ENCODE data around the gene KCNIP1.

Gene KCNIP1

DNA sequence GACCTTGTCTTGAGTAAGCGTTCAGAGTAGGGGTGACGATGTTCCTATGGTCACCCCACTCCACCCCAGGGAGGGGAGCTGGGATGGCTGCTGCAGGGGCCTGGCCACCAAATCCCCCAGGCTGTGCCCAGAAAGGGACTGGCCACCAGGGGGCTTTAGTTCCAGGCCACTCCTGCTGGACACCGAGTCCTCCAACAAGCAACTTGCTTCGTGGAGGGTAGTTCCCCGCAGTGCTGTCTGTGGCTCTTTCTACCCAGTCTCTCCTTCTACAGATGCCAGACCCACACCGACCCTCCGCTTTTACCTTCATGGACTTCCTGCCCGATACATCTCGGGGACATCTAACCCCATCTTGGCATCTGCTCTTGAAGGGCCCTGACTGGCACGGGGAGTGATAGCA, 244.0 kb downstream of the KCNIP1 start:
- Histone ChIP-seq H2AFZ (ENCODE audit: low read length) (no peak overlapping the region), H3K9ac (ENCODE audit: low read depth, low read length, poor library complexity, severe bottlenecking) (no peak overlapping the region), H3F3A (ENCODE audit: low read depth) (no peaks in the 10 kb centered on the region), H3K9me3 (ENCODE audit: insufficient read depth, low read depth, low read length) (no peaks in the 10 kb centered on the region), H3K36me3 (ENCODE audit: insufficient read depth, low read length) (no peaks in the 10 kb centered on the region), H3K79me2 (ENCODE audit: insufficient read depth, low read length) (no peaks in the 10 kb centered on the region), H3K4me2 (ENCODE audit: low read depth, low read length, poor library complexity, severe bottlenecking) (no peak overlapping the region), H3K9me2 (replicated peaks; ENCODE audit: low read depth, low read length) (no peaks in the 10 kb centered on the region), H4K20me1 (ENCODE audit: insufficient read depth, low read length, poor library complexity, severe bottlenecking) (no peaks in the 10 kb centered on the region), H3K4me3 (ENCODE audit: low read length, poor library complexity, severe bottlenecking) (no peak overlapping the region), H3K4me1 (ENCODE audit: insufficient read depth, low read length, poor library complexity, severe bottlenecking) (no peaks in the 10 kb centered on the region), H3K27me3 (ENCODE audit: insufficient read depth, low read length, poor library complexity, severe bottlenecking) (no peaks in the 10 kb centered on the region)
- no peak for TF ChIP-seq EZH2phosphoT487 (IDR thresholded peaks at IDR 0.05; ENCODE audit: borderline replicate concordance)
- TF ChIP-seq, protein P1, sequence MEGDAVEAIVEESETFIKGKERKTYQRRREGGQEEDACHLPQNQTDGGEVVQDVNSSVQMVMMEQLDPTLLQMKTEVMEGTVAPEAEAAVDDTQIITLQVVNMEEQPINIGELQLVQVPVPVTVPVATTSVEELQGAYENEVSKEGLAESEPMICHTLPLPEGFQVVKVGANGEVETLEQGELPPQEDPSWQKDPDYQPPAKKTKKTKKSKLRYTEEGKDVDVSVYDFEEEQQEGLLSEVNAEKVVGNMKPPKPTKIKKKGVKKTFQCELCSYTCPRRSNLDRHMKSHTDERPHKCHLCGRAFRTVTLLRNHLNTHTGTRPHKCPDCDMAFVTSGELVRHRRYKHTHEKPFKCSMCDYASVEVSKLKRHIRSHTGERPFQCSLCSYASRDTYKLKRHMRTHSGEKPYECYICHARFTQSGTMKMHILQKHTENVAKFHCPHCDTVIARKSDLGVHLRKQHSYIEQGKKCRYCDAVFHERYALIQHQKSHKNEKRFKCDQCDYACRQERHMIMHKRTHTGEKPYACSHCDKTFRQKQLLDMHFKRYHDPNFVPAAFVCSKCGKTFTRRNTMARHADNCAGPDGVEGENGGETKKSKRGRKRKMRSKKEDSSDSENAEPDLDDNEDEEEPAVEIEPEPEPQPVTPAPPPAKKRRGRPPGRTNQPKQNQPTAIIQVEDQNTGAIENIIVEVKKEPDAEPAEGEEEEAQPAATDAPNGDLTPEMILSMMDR (conservative IDR thresholded peaks at IDR 0.05; ENCODE audit: low read length) = no peak

- no peak for TF ChIP-seq EZH2phosphoT487 (IDR thresholded peaks at IDR 0.05; ENCODE audit: borderline replicate concordance)
- TF ChIP-seq, protein P1 (conservative IDR thresholded peaks at IDR 0.05; ENCODE audit: low read length) = no peak
- H2AFZ ChIP-seq (ENCODE audit: low read length) = no peak overlapping the region
- no peaks in the 10 kb centered on the region for H3K79me2 ChIP-seq (ENCODE audit: insufficient read depth, low read length)
- no peaks in the 10 kb centered on the region for H3K36me3 ChIP-seq (ENCODE audit: insufficient read depth, low read length)
- no peak overlapping the region for H3K4me3 ChIP-seq (ENCODE audit: low read length, poor library complexity, severe bottlenecking)
- H3K9ac ChIP-seq (ENCODE audit: low read depth, low read length, poor library complexity, severe bottlenecking) = no peak overlapping the region
- no peaks in the 10 kb centered on the region for H3K9me3 ChIP-seq (ENCODE audit: insufficient read depth, low read depth, low read length)
- H3F3A ChIP-seq (ENCODE audit: low read depth) = no peaks in the 10 kb centered on the region
- no peaks in the 10 kb centered on the region for H3K4me1 ChIP-seq (ENCODE audit: insufficient read depth, low read length, poor library complexity, severe bottlenecking)
- no peaks in the 10 kb centered on the region for H4K20me1 ChIP-seq (ENCODE audit: insufficient read depth, low read length, poor library complexity, severe bottlenecking)
- H3K4me2 ChIP-seq (ENCODE audit: low read depth, low read length, poor library complexity, severe bottlenecking) = no peak overlapping the region
- no peaks in the 10 kb centered on the region for H3K27me3 ChIP-seq (ENCODE audit: insufficient read depth, low read length, poor library complexity, severe bottlenecking)
- no peaks in the 10 kb centered on the region for H3K9me2 ChIP-seq (replicated peaks; ENCODE audit: low read depth, low read length)
These were observed 245.2 kb downstream of the KCNIP1 start for GRCh38 chr5:170748951-170749471.

DNA sequence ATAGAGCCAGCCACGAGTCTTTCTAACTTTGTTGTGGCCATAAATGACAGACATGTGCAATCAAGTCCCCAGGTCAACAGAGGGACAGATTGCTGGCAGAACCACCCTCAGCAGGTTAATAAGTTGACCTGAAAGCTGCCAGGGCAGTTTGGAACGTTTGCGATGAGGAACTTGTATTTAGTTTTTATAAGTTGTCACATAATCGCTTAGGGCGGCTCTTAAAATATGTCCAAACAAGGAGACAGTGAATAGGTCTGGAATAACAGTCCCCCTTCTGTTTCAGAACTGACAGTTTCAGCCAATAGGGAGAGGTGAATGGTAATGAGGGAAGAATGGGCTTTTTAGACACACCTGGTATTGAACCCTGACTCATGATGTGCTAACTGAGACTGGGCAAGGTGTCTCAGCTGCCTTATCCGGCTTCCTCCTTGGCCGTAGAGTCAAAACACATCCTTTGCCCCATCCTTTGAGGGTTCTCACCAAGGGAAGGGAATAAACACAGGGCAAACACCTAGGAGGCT, 246.2 kb downstream of the KCNIP1 start:
- TF ChIP-seq, protein P1 (conservative IDR thresholded peaks at IDR 0.05; ENCODE audit: low read length) = no peak
- no peak for TF ChIP-seq EZH2phosphoT487 (IDR thresholded peaks at IDR 0.05; ENCODE audit: borderline replicate concordance)

More for the DNA sequence above, 246.2 kb downstream of the KCNIP1 start:
- H3K9ac ChIP-seq (ENCODE audit: low read depth, low read length, poor library complexity, severe bottlenecking) = no peak overlapping the region
- H2AFZ ChIP-seq (ENCODE audit: low read length) = no peak overlapping the region
- H3K79me2 ChIP-seq (ENCODE audit: insufficient read depth, low read length) = no peaks in the 10 kb centered on the region
- H3F3A ChIP-seq (ENCODE audit: low read depth) = no peaks in the 10 kb centered on the region
- no peak overlapping the region for H3K4me2 ChIP-seq (ENCODE audit: low read depth, low read length, poor library complexity, severe bottlenecking)
- H4K20me1 ChIP-seq (ENCODE audit: insufficient read depth, low read length, poor library complexity, severe bottlenecking) = no peaks in the 10 kb centered on the region
- H3K36me3 ChIP-seq (ENCODE audit: insufficient read depth, low read length) = no peaks in the 10 kb centered on the region
- H3K4me3 ChIP-seq (ENCODE audit: low read length, poor library complexity, severe bottlenecking) = no peak overlapping the region
- H3K9me3 ChIP-seq (ENCODE audit: insufficient read depth, low read depth, low read length) = no peaks in the 10 kb centered on the region
- no peaks in the 10 kb centered on the region for H3K27me3 ChIP-seq (ENCODE audit: insufficient read depth, low read length, poor library complexity, severe bottlenecking)
- H3K4me1 ChIP-seq (ENCODE audit: insufficient read depth, low read length, poor library complexity, severe bottlenecking) = no peaks in the 10 kb centered on the region
- H3K9me2 ChIP-seq (replicated peaks; ENCODE audit: low read depth, low read length) = no peaks in the 10 kb centered on the region

Measured in Loucy (cell line).